Middle frontal gyrus (tissue), 1 donor: Measurements from ENCODE around the gene RFX2.

Experiments
- DNase-seq: peaks from one replicate; pipeline ENCODE4 v3.0.0-alpha.2; 2015; ENCODE audit warnings: low spot score; ENCODE audit errors: extremely low spot score

The RFX2 gene

GRCh38 chr19:6061376-6062130, 48.7 kb downstream of the RFX2 start:
- DNase-seq: no peak

GRCh38 chr19:6060600-6061375, 49.5 kb downstream of the RFX2 start:
- DNase-seq: no peak

- DNase-seq: no peak
Observed at GRCh38 chr19:6059988-6060599, 50.2 kb downstream of the RFX2 start.

GRCh38 chr19:6059396-6059947, 50.8 kb downstream of the RFX2 start:
- no peak for DNase-seq

- DNase-seq: no peak
Observed at GRCh38 chr19:6058518-6059201, 51.6 kb downstream of the RFX2 start.

GRCh38 chr19:6057651-6058517, 52.4 kb downstream of the RFX2 start:
- DNase-seq: no peak

GRCh38 chr19:6056801-6057650, 53.3 kb downstream of the RFX2 start:
- DNase-seq: no peak

GRCh38 chr19:6056282-6056741, 54.0 kb downstream of the RFX2 start:
- no peak for DNase-seq

GRCh38 chr19:6055013-6055795, 55.1 kb downstream of the RFX2 start:
- no peak for DNase-seq

GRCh38 chr19:6048793-6049405, 61.4 kb downstream of the RFX2 start:
- peak; percentile 47 for DNase-seq

- no peak for DNase-seq
Observed at GRCh38 chr19:6048348-6048747, 62.0 kb downstream of the RFX2 start.

- no peak for DNase-seq
Observed at GRCh38 chr19:6047741-6048251, 62.5 kb downstream of the RFX2 start.

- DNase-seq: no peak
Observed at GRCh38 chr19:6047256-6047655, 63.0 kb downstream of the RFX2 start.

GRCh38 chr19:6045108-6045507, 65.2 kb downstream of the RFX2 start:
- DNase-seq: no peak

GRCh38 chr19:6044056-6044805, 66.1 kb downstream of the RFX2 start:
- DNase-seq: no peak

GRCh38 chr19:6042776-6043726, 67.2 kb downstream of the RFX2 start:
- no peak for DNase-seq
